GM13976 (cell line): ENCODE data around the gene LZTS3.
"Not testable (repeated sequence)": the region's sequence is repeated elsewhere in the genome, so short reads cannot be mapped to it uniquely, and the experiment has no call there.

Experiments
- DNase-seq: peaks from one replicate; pipeline ENCODE4 v3.0.0; 2012; ENCODE audit warnings: low spot score
- CTCF ChIP-seq: IDR thresholded peaks from 2 replicates; pipeline ENCODE4 v1.5.1; 2012; ENCODE audit warnings: borderline replicate concordance, mild to moderate bottlenecking; ENCODE audit not compliant: insufficient read depth; ENCODE audit errors: extremely low read depth, missing control alignments, control extremely low read depth
- in situ Hi-C: fragments of 300-500 bp; cut with MboI; formaldehyde crosslinking; loops from one replicate; pipeline ENCODE4 v1.12.0; 2022; ENCODE audit warnings: low sequenced_read_pairs, mixed read lengths, inconsistent platforms; ENCODE audit not compliant: unreplicated experiment

LZTS3 gene

GRCh38 chr20:3192226-3193015 is 19.1 kb upstream of the LZTS3 start:
- in situ Hi-C loops, result no loop called here
- DNase-seq, result no peak
- no peak for TF ChIP-seq CTCF

- in situ Hi-C loops, result no loop called here
- DNase-seq, result no peak
- no peak for TF ChIP-seq CTCF
Observed at GRCh38 chr20:3190681-3191111, 17.3 kb upstream of the LZTS3 start.

GRCh38 chr20:3189561-3190131 is 16.3 kb upstream of the LZTS3 start:
- no peak for TF ChIP-seq CTCF
- in situ Hi-C loops, result no loop called here
- no peak for DNase-seq

- no peak for TF ChIP-seq CTCF
- in situ Hi-C loops, result no loop called here
- DNase-seq, result no peak
Observed at GRCh38 chr20:3188823-3189413, 15.6 kb upstream of the LZTS3 start.

- DNase-seq, in situ Hi-C loops: not testable (repeated sequence)
Observed at GRCh38 chr20:3187861-3188260, 14.5 kb upstream of the LZTS3 start.

- in situ Hi-C loops, result no loop called here
- TF ChIP-seq CTCF, result no peak
- DNase-seq, result no peak
Observed at GRCh38 chr20:3183896-3184612, 10.7 kb upstream of the LZTS3 start.

GRCh38 chr20:3182429-3182828 is 9.1 kb upstream of the LZTS3 start:
- in situ Hi-C loops, DNase-seq: not testable (repeated sequence)
